ENCODE results near the gene H2BK1.

- no peak for TF ChIP-seq GATA2 (IDR thresholded peaks at IDR 0.05; ENCODE audit: low read depth, low read length)
- TF ChIP-seq GATA3 (IDR thresholded peaks at IDR 0.05; ENCODE audit: low read depth, low read length): no peak
Observed at GRCh38 chr7:151236406-151236805, 26.1 kb upstream of the H2BK1 start.

All from SH-SY5Y (cell line).